HG02798 (cell line): ENCODE data around the gene ITPRID1.
"Not testable (repeated sequence)": the region's sequence is repeated elsewhere in the genome, so short reads cannot be mapped to it uniquely, and the experiment has no call there.

Experiments
- ATAC-seq: cut with Tn5 transposase; IDR thresholded peaks from one replicate; pipeline ENCODE4 v1.9.1; 2021; ENCODE audit warnings: mild to moderate bottlenecking; ENCODE audit not compliant: unreplicated experiment, poor library complexity

Gene ITPRID1

GRCh38 chr7:31512166-31512565 lies 1.7 kb upstream of the ITPRID1 start:
- no peak for ATAC-seq

- no peak for ATAC-seq
Observed at GRCh38 chr7:31516680-31517502, 3.0 kb downstream of the ITPRID1 start.

- ATAC-seq = no peak
Observed at GRCh38 chr7:31517513-31517912, 3.6 kb downstream of the ITPRID1 start.

DNA sequence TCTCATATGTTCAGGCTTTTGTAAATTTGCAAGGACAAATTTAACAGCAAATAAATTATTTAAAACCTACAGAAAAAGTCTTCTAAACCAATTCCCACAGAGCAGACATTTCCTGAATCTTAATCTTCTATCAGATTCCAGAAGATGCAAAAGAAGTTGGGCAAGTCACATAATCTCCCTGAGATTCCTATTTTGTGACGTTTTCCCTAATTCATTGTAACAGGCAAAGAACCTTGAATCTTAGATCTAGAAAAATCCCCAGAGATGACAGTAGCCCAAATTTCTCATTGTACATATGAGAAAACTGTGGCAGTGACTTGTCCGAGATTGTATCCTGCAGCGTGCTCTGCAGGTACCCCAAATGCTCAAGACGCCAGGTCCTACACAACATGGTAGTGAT lies 4.9 kb downstream of the ITPRID1 start:
- ATAC-seq = no peak

- no peak for ATAC-seq
Observed at GRCh38 chr7:31521336-31522010, 7.6 kb downstream of the ITPRID1 start.

- ATAC-seq = no peak
Observed at GRCh38 chr7:31526864-31527263, 13.0 kb downstream of the ITPRID1 start.

DNA sequence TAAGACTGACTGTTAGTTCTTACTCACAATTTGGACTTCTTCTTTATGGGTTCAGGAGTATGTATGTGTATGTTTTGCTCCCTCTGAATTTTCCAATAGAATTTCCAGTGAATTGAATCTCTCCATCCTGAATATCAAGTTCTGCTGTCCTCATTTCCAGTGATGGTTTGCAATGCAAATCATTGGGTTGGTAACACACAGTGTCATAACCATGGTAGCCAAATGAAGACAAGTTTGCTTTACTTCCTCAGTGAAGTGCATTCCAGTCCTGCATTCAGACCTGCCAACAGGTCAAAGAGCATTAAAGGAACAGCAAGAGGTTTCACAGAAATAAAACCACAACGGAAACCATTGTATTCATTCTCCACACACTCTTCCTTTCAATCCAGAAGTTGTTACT lies 15.2 kb downstream of the ITPRID1 start:
- ATAC-seq = no peak

- ATAC-seq = not testable (repeated sequence)
Observed at GRCh38 chr7:31540651-31541185, 26.8 kb downstream of the ITPRID1 start.

- ATAC-seq = no peak
Observed at GRCh38 chr7:31545549-31545948, 31.7 kb downstream of the ITPRID1 start.

DNA sequence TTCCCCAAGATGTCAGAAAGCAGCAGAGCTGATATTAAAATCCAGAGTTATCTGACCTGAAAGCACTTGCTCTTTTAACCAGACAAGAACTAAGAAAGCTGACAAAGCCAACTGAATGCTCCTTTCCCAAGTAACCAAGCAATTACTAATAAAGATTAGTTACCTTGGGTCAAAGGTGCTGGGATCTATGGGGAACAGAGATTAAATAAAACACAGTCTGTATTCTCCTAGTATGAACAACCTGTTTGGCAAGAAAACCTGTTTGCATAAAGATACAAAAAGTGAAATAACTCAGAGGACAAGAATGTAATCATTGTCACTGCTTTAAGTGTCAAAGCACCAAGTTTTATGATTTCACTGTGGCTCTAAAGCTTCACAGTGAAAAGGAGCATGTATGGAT lies 35.7 kb downstream of the ITPRID1 start:
- no peak for ATAC-seq

GRCh38 chr7:31550432-31550831 lies 36.5 kb downstream of the ITPRID1 start:
- ATAC-seq = no peak

DNA sequence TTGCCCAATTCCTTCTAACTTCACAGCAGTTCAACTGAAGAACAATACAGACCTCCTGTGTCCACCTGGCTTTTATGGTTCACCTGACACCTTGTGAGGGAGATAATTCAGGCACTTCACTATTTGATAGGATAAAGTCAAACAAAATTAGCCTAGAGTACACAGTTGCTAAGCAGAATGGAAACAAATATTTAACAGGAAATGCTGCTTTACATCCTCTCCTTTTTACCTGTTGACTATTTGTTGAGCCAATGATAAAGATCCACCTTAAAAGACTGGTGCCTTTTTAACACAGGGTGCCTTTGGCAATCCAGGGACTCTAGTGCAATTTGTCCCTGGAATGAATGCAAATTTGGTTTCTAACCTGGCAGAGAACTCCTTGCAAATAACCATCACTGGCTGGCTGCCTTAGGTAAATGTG lies 39.8 kb downstream of the ITPRID1 start:
- ATAC-seq = no peak

GRCh38 chr7:31562002-31562401 lies 48.1 kb downstream of the ITPRID1 start:
- ATAC-seq = no peak

DNA sequence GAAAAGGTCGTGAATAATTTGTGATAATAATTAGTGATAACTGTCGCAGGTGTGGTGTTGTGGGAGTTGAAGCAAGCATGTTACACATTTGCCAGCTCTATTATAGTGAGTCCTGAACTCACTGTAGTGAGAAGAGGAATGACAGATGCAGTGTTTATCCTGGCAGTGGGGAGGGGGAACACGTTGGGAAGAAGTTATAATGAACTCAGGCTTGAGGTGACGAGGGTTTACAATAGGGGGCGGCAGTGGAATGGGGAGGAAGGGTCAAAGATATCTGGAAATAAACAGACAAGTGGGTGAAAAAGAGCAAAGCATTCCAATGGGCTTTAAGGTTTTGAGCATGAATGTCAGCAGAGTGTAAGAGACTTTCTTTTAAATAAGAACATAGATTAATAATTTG lies 49.6 kb downstream of the ITPRID1 start:
- no peak for ATAC-seq

GRCh38 chr7:31563951-31564350 lies 50.1 kb downstream of the ITPRID1 start:
- no peak for ATAC-seq

- ATAC-seq = no peak
Observed at GRCh38 chr7:31564661-31565060, 50.8 kb downstream of the ITPRID1 start.

DNA sequence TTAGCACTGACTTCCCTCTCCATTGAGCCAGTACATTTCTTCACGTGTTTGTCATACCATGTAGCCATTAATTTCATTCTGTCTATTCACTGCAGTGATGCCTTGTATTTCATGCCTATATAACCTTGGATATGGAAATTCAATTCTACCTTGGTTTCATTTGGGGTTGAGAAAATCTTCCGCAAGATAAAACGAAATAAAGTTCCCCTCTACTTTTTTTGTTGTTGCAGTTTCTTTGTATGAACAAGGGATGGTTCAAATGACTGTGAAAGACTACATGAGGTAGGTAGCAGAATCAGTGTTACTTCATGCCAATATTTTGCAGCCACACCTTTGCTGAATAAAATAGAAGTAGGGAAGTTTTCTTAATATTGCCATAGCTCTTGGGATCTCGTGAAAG lies 55.6 kb downstream of the ITPRID1 start:
- ATAC-seq = no peak

DNA sequence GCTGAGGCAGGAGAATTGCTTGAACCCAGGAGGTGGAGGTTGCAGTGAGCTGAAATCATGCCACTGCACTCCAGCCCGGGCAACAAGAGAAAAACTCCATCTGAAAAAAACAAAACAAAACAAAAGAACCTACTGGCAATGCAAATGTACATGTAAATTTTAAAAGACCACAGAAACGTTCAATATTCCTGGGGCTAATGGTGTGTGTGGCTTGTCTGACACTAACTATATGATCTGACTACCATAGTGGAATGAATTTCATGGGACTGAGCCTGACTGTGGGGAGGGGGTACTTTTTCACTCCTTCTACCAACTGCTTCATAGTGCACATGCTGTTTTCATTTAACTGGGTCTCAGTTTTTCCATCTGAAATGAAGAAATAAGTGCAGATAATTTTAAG lies 69.6 kb downstream of the ITPRID1 start:
- no peak for ATAC-seq

- ATAC-seq = no peak
Observed at GRCh38 chr7:31583942-31584341, 70.1 kb downstream of the ITPRID1 start.

DNA sequence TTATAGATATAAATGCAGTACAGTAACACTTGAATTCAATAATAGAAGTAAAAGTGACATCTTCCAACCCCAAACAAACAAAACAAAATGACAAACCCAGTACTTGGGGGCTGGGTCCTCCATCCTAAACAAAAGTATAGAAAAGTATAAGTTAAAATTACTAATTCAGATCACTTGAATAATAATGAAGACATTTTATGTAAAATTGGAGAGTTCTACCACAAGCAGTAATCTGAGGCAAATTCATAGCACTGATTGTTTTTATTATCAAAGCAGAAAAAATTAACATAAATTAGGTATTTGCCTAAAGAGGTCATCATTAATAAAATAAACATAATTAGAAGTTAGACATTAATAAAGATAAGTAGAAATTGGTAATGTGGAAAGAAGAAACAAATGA lies 81.5 kb downstream of the ITPRID1 start:
- no peak for ATAC-seq

GRCh38 chr7:31602041-31602625 lies 88.2 kb downstream of the ITPRID1 start:
- no peak for ATAC-seq
